Stomach (tissue), 9 donors: Measurements from ENCODE around the gene SUN5. TPM values are rescaled to one million over a fixed set of nuclear protein-coding genes. Genes with fewer than 3 reads are reported as not detected.
"Not testable (repeated sequence)": the region's sequence is repeated elsewhere in the genome, so short reads cannot be mapped to it uniquely, and the experiment has no call there.

Experiments used
- DNase-seq, 2 donors: peaks; one replicate each; pipeline versions ENCODE4 v3.0.0 to v3.0.0-alpha.2; 2013 to 2019
- H3K27ac ChIP-seq, 5 donors: fragments of 200-600 bp in 4 of 5; sonication (generic) in 4 of 5; one replicate each; pipeline ENCODE4 v1.5.1; 2013 to 2019; ENCODE audit warnings: mild to moderate bottlenecking in 1 of 5, moderate library complexity in 1 of 5
- H3K27me3 ChIP-seq, 3 donors: fragments of 200-600 bp; sonication (generic); one replicate each; pipeline ENCODE4 v1.5.1; 2017 to 2019; ENCODE audit warnings: mixed run types in 1 of 3
- H3K36me3 ChIP-seq, 4 donors: fragments of 200-600 bp; sonication (generic); 1 replicate in 3 of 4; 2 replicates in 1 of 4; pipeline ENCODE4 v1.5.1; 2016 to 2019
- H3K4me1 ChIP-seq, 4 donors: fragments of 200-600 bp; sonication (generic); one replicate each; pipeline ENCODE4 v1.5.1; 2016 to 2019
- H3K4me3 ChIP-seq, 4 donors: fragments of 200-600 bp; sonication (generic) in 3 of 4; one replicate each; pipeline ENCODE4 v1.5.1; 2016 to 2019; ENCODE audit warnings: mild to moderate bottlenecking in 1 of 4
- H3K9me3 ChIP-seq, 4 donors: fragments of 200-600 bp; sonication (generic); one replicate each; pipeline ENCODE4 v1.5.1; 2016 to 2019
- CTCF ChIP-seq, 7 experiments: fragments of 450-650 bp in 4 of 7; fragments of 200-600 bp in 3 of 7; sonication (generic) in 3 of 7; IDR thresholded peaks; one replicate each; pipeline ENCODE4 v1.5.1; 2016 to 2019; ENCODE audit warnings: antibody characterized with exemption in 7 of 7, control low read depth in 2 of 7, mild to moderate bottlenecking in 1 of 7
- EP300 ChIP-seq: sonication (generic); formaldehyde crosslinking; IDR thresholded peaks from one replicate; pipeline ENCODE4 v1.6.1; 2017; ENCODE audit warnings: antibody characterized with exemption
- POLR2A ChIP-seq, 4 donors: fragments of 450-650 bp; IDR thresholded peaks; one replicate each; pipeline ENCODE4 v1.6.1; 2016; ENCODE audit warnings: antibody characterized with exemption in 4 of 4, control low read depth in 2 of 4, mild to moderate bottlenecking in 1 of 4, moderate library complexity in 1 of 4
- POLR2AphosphoS5 ChIP-seq, 3 donors: sonication (generic); formaldehyde crosslinking; IDR thresholded peaks; one replicate each; pipeline ENCODE4 v1.6.1; 2016; ENCODE audit warnings: antibody characterized with exemption in 3 of 3
- WGBS, 5 donors: extraction: QIAGEN DNeasy Blood & Tissue Kit in 3 of 5; methylation state at CpG; one replicate each; pipeline versions ENCODE4 v1.1.5 to v1.1.7; 2013 to 2018; 5-methylcytosine and 5-hydroxymethylcytosine counted together
- intact Hi-C: fragments of 100-400 bp; cut with DNase I; formaldehyde crosslinking; loops from one replicate; pipeline ENCODE4 v1.15.1; 2023; ENCODE audit warnings: low total_unique reads
- polyA plus RNA-seq, 3 donors: library from polyadenylated mRNA; stranded (reverse); fragments of 200-250 nt; gene quantifications; one replicate each; pipeline ENCODE4 v1.2.3, GENCODE V29; 2013
- total RNA-seq, 5 donors: library from RNA; depleted of rRNA; stranded (reverse); fragments of >200 nt; gene quantifications; one replicate each; pipeline versions ENCODE4 v1.1.0 to v1.2.3, GENCODE V29; 2014 to 2016
- donor health status: healthy with polysubstance abuse.
- donor health status: Bipolar disorder and iron deficiency.
- donor health status: healthy.

Gene SUN5
- total and polyA plus RNA-seq, 8 donors, result not detected

- Histone ChIP-seq H3K4me3 (no peak overlapping the region), H3K36me3 (no peaks in the 10 kb centered on the region), H3K4me1 (peaks cover 0 to 8% (median 0%) of the 10 kb centered on the region in 4 donors), H3K27me3 (peaks cover 0 to 3% (median 0%) of the 10 kb centered on the region in 3 donors), H3K9me3 (no peaks in the 10 kb centered on the region), H3K27ac (no peak overlapping the region)
- WGBS, 5 donors, result 77 to 84% (median 79%) methylated on average over 8 of the region's 8 CpGs
- no peak for DNase-seq
- intact Hi-C loops, result no loop called here
- TF ChIP-seq CTCF (IDR thresholded peaks at IDR 0.05), result no peak
- no peak for TF ChIP-seq POLR2AphosphoS5 (IDR thresholded peaks at IDR 0.05)
- no peak for TF ChIP-seq EP300
- no peak for TF ChIP-seq POLR2A (IDR thresholded peaks at IDR 0.05)
Observed at GRCh38 chr20:32965115-32965514, 39.1 kb downstream of the SUN5 start.

GRCh38 chr20:32964575-32964974, 39.7 kb downstream of the SUN5 start:
- 84 to 92% (median 91%) methylated on average over 5 to 6 of the region's 6 CpGs for WGBS, 5 donors
- no peaks in the 10 kb centered on the region for H3K9me3 ChIP-seq
- intact Hi-C loops, result no loop called here
- H3K36me3 ChIP-seq, result no peaks in the 10 kb centered on the region
- H3K4me1 ChIP-seq, result peaks cover 0 to 3% (median 0%) of the 10 kb centered on the region in 4 donors
- no peak for DNase-seq
- H3K27me3 ChIP-seq, result peaks cover 0 to 3% (median 0%) of the 10 kb centered on the region in 3 donors
- H3K4me3 ChIP-seq, result no peak overlapping the region
- H3K27ac ChIP-seq, result no peak overlapping the region
- TF ChIP-seq CTCF (IDR thresholded peaks at IDR 0.05), result no peak
- TF ChIP-seq POLR2AphosphoS5 (IDR thresholded peaks at IDR 0.05), result no peak
- TF ChIP-seq POLR2A (IDR thresholded peaks at IDR 0.05), result no peak
- TF ChIP-seq EP300, result no peak

DNA sequence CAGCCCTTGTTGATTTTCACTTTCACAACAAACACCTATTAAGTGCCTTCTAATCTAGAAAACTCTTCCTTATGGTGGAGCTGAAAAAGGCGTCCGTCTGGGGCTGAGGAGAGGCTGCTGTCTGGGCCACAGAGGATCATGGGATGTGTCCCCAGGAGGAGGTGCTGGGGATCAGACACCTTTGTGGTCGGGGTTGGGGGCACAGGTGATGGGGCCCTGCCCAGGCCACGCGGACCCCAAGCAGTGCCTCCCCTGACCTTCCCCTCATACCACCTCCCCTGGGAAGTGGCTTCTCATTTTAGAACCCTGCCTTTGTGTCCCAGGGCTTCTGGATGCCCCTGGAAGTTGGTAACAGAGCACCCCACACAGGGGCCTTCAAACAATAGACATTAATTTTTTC, 41.1 kb downstream of the SUN5 start:
- Histone ChIP-seq H3K36me3 (no peaks in the 10 kb centered on the region), H3K9me3 (peaks cover 0 to 3% (median 1%) of the 10 kb centered on the region in 4 donors), H3K4me3 (no peak overlapping the region), H3K4me1 (no peaks in the 10 kb centered on the region), H3K27me3 (peaks cover 0 to 3% (median 0%) of the 10 kb centered on the region in 3 donors), H3K27ac (no peak overlapping the region)
- 56 to 82% (median 67%) methylated on average over 5 of the region's 5 CpGs for WGBS, 5 donors
- no peak for TF ChIP-seq EP300
- TF ChIP-seq POLR2AphosphoS5 (IDR thresholded peaks at IDR 0.05), result no peak
- TF ChIP-seq POLR2A (IDR thresholded peaks at IDR 0.05), result no peak
- no peak for TF ChIP-seq CTCF (IDR thresholded peaks at IDR 0.05)
- no peak for DNase-seq
- intact Hi-C loops, result no loop called here

GRCh38 chr20:32962646-32963045, 41.6 kb downstream of the SUN5 start:
- H3K9me3 ChIP-seq, H3K4me3 ChIP-seq, H3K4me1 ChIP-seq, H3K27me3 ChIP-seq, H3K27ac ChIP-seq, intact Hi-C loops, H3K36me3 ChIP-seq, DNase-seq: not testable (repeated sequence)
- 76 to 85% (median 84%) methylated on average over 11 of the region's 11 CpGs for WGBS, 5 donors

DNA sequence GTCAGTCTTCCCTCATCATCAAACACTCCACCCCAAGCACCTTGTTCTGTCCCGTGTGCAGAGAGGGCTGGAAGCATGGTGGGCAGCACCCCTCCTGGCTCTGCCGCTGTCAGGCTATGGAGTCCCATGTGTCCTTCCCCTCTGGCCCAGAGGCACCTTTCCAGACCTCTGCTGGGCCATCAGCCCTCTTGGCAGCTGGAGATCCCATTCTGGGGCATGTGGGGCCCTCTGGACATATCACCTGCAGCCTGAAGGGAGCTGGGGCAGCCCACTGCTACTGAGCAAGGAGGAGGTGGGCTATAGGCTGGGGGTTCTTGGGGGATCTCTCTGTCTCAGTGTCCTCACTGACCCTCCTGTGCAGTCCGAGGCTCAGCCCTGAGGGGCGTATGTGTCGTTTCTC, 42.2 kb downstream of the SUN5 start:
- 72 to 93% (median 82%) methylated on average over 5 of the region's 5 CpGs for WGBS, 5 donors
- Histone ChIP-seq H3K4me3 (no peak overlapping the region), H3K27ac (no peak overlapping the region), H3K36me3 (no peaks in the 10 kb centered on the region), H3K9me3 (peaks cover 3 to 14% (median 9%) of the 10 kb centered on the region in 4 donors), H3K4me1 (no peaks in the 10 kb centered on the region), H3K27me3 (no peaks in the 10 kb centered on the region)
- no peak for DNase-seq
- no peak for TF ChIP-seq EP300
- intact Hi-C loops, result no loop called here
